Breast epithelium (tissue), 3 donors: ENCODE measurements around the gene SQOR.

Source experiments
- POLR2A ChIP-seq: fragments of 450-650 bp; IDR thresholded peaks from one replicate; pipeline ENCODE4 v1.6.1; 2016; ENCODE audit warnings: antibody characterized with exemption, mild to moderate bottlenecking, moderate library complexity
- POLR2AphosphoS5 ChIP-seq, 3 donors: sonication (generic); formaldehyde crosslinking; IDR thresholded peaks; one replicate each; pipeline ENCODE4 v1.6.1; 2017; ENCODE audit warnings: antibody characterized with exemption in 3 of 3
- TF ChIP-seq, protein P1 (sequence below), 3 donors: fragments of 450-650 bp; IDR thresholded peaks; one replicate each; pipeline ENCODE4 v1.5.1; 2016 to 2017; ENCODE audit warnings: antibody characterized with exemption in 3 of 3, mild to moderate bottlenecking in 3 of 3, moderate library complexity in 3 of 3

DNA sequence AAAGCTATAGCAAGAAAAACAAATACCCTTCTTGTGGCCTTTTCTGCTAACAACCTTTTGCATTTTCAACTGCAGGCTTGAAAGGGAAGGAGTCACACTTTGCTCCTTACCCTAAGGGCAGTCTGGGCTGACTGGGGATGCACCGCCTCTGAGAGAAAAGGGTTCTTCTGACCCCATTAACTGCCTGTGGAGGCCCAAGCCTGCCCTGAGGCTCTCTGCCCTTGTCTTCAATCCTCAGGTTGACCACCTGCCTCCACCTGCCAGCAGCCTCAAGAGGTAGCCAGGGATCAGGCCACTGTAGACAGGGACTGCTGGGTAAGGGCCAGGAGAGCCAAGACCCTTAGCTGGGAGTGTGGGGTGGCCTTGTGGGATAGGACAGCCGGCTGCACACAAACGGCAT lies 93.8 kb downstream of the SQOR start:
- TF ChIP-seq, protein P1, sequence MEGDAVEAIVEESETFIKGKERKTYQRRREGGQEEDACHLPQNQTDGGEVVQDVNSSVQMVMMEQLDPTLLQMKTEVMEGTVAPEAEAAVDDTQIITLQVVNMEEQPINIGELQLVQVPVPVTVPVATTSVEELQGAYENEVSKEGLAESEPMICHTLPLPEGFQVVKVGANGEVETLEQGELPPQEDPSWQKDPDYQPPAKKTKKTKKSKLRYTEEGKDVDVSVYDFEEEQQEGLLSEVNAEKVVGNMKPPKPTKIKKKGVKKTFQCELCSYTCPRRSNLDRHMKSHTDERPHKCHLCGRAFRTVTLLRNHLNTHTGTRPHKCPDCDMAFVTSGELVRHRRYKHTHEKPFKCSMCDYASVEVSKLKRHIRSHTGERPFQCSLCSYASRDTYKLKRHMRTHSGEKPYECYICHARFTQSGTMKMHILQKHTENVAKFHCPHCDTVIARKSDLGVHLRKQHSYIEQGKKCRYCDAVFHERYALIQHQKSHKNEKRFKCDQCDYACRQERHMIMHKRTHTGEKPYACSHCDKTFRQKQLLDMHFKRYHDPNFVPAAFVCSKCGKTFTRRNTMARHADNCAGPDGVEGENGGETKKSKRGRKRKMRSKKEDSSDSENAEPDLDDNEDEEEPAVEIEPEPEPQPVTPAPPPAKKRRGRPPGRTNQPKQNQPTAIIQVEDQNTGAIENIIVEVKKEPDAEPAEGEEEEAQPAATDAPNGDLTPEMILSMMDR (IDR thresholded peaks at IDR 0.05), result no peak
- TF ChIP-seq POLR2A (no peak), POLR2AphosphoS5 (IDR thresholded peaks at IDR 0.05) (no peak)
